HepG2 (cell line): Measurements from ENCODE around the gene HDAC5. TPM values are rescaled to one million over a fixed set of nuclear protein-coding genes. Genes with fewer than 3 reads are reported as not detected.

Experiments used
- ATAC-seq: fragments of 200-7000 bp; cut with Tn5 transposase; 3 replicates; pipeline ENCODE4 v1.9.1; 2020; ENCODE audit warnings: mild to moderate bottlenecking, moderate library complexity
- BruUV-seq: library from RNA; stranded (reverse); fragments of 400-500 nt; replicated peaks from 2 replicates; lab custom pipeline; 2021; lab: Mats Ljungman, UMichigan
- CTCF ChIA-PET: fragments of 300-600 bp; formaldehyde crosslinking; extraction: SDS; loops from one replicate; lab custom pipeline; 2021; ENCODE audit warnings: low total read pairs, inconsistent platforms, low intra/inter-chr PET ratio; lab: Yijun Ruan, JAX
- POLR2A ChIA-PET: fragments of 350-600 bp; sonication (Branson Sonifier 250); formaldehyde crosslinking; loops from one replicate; lab custom pipeline; 2020; ENCODE audit warnings: antibody characterized with exemption, inconsistent platforms; lab: Yijun Ruan, JAX
- DNase-seq: peaks from one replicate; pipeline ENCODE4 v3.0.0-alpha.2; 2015; ENCODE audit warnings: low spot score
- FAIRE-seq: peaks from 3 replicates; lab custom pipeline; 2011; peaks lifted over from hg19 to GRCh38; lab: Jason Lieb, UNC
- H2AFZ ChIP-seq: one replicate; pipeline ENCODE4 v1.6.1; 2011; ENCODE audit warnings: low read length, inconsistent platforms
- H3K27ac ChIP-seq: fragments of 300-600 bp; 3 replicates; pipeline ENCODE4 v1.8.0; 2011; ENCODE audit warnings: mixed run types, mild to moderate bottlenecking, mixed read lengths, low read length, inconsistent platforms; ENCODE audit not compliant: insufficient read depth; ENCODE audit errors: extremely low read length
- H3K27me3 ChIP-seq, 2 experiments: fragments of 200-600 bp in 1 of 2; 2 replicates in 1 of 2; 3 replicates in 1 of 2; pipeline versions ENCODE4 v1.6.0 to v1.8.0; 2011; ENCODE audit warnings: low read length in 2 of 2, mild to moderate bottlenecking in 2 of 2, moderate library complexity in 2 of 2, inconsistent platforms in 1 of 2; ENCODE audit not compliant: insufficient read depth in 2 of 2, control insufficient read depth in 1 of 2
- H3K36me3 ChIP-seq, 2 experiments: fragments of 200-600 bp in 1 of 2; replicated peaks in 1 of 2; 2 replicates in 1 of 2; 3 replicates in 1 of 2; pipeline versions ENCODE4 v1.5.1 to v1.8.0; 2011; ENCODE audit warnings: low read length in 2 of 2, inconsistent platforms in 1 of 2; ENCODE audit not compliant: insufficient read depth in 2 of 2, control insufficient read depth in 1 of 2
- H3K4me1 ChIP-seq: 2 replicates; pipeline ENCODE4 v1.5.1; 2012; ENCODE audit warnings: low read length, inconsistent platforms; ENCODE audit not compliant: insufficient read depth
- H3K4me2 ChIP-seq: 2 replicates; pipeline ENCODE4 v1.6.0; 2011; ENCODE audit warnings: low read depth, low read length, inconsistent platforms
- H3K4me3 ChIP-seq, 3 experiments: fragments of 200-600 bp in 1 of 3; sonication (generic), shearing (Covaris generic) in 1 of 3; replicated peaks in 1 of 3; 2 replicates each; pipeline ENCODE4 v1.5.1; 2011 to 2016; ENCODE audit warnings: low read length in 3 of 3, inconsistent platforms in 2 of 3, low read depth in 2 of 3, mild to moderate bottlenecking in 2 of 3, control low read depth in 1 of 3, mixed read lengths in 1 of 3; ENCODE audit not compliant: insufficient read depth in 1 of 3
- H3K79me2 ChIP-seq: one replicate; pipeline ENCODE4 v1.6.1; 2011; ENCODE audit warnings: low read length, inconsistent platforms; ENCODE audit not compliant: insufficient read depth
- H3K9ac ChIP-seq: 2 replicates; pipeline ENCODE4 v1.6.0; 2011; ENCODE audit warnings: mild to moderate bottlenecking, low read depth, low read length, inconsistent platforms; ENCODE audit not compliant: insufficient read depth
- H3K9me3 ChIP-seq: 2 replicates; pipeline ENCODE4 v1.5.1; 2012; ENCODE audit warnings: mild to moderate bottlenecking, low read length
- H4K20me1 ChIP-seq: 2 replicates; pipeline ENCODE4 v1.6.0; 2011; ENCODE audit warnings: inconsistent platforms, mild to moderate bottlenecking, low read length, moderate library complexity; ENCODE audit not compliant: insufficient read depth
- EZH2 ChIP-seq: conservative IDR thresholded peaks from 2 replicates; pipeline ENCODE4 v1.6.1; 2012; ENCODE audit warnings: mild to moderate bottlenecking, low read depth, low read length, moderate library complexity
- HNRNPLL ChIP-seq: fragments of 200-400 bp; formaldehyde crosslinking; IDR thresholded peaks from 2 replicates; pipeline ENCODE4 v1.6.1; 2017; ENCODE audit warnings: mild to moderate bottlenecking, low read depth, low read length; ENCODE audit not compliant: poor library complexity, severe bottlenecking
- NCOR1 ChIP-seq: fragments of 200-600 bp; sonication (generic); IDR thresholded peaks from 2 replicates; pipeline ENCODE4 v1.7.0; 2017; ENCODE audit warnings: antibody characterized with exemption, low read length, borderline replicate concordance
- NFKB2 ChIP-seq: sonication (generic); formaldehyde crosslinking; IDR thresholded peaks from 2 replicates; pipeline ENCODE4 v1.4.0; 2020; ENCODE audit warnings: missing genetic modification reagents, borderline replicate concordance
- SP140L ChIP-seq: sonication (generic); formaldehyde crosslinking; IDR thresholded peaks from 2 replicates; pipeline ENCODE4 v1.4.0; 2020; ENCODE audit warnings: missing genetic modification reagents, borderline replicate concordance
- U2AF2 ChIP-seq: fragments of 200-400 bp; formaldehyde crosslinking; IDR thresholded peaks from 2 replicates; pipeline ENCODE4 v1.6.1; 2017; ENCODE audit warnings: low read depth, mild to moderate bottlenecking, low read length
- ZNF317 ChIP-seq: sonication (generic); formaldehyde crosslinking; IDR thresholded peaks from 2 replicates; pipeline ENCODE4 v1.5.0; 2020; ENCODE audit warnings: mild to moderate bottlenecking, missing genetic modification reagents
- ZNF782 ChIP-seq: sonication (generic); formaldehyde crosslinking; IDR thresholded peaks from 2 replicates; pipeline ENCODE4 v1.4.0; 2020; ENCODE audit warnings: missing genetic modification reagents, mild to moderate bottlenecking, borderline replicate concordance
- WGBS: methylation state at CpG from one replicate; pipeline ENCODE4 v1.1.6; 2017; ENCODE audit warnings: low lambda C conversion rate; 5-methylcytosine and 5-hydroxymethylcytosine counted together
- in situ Hi-C: cut with HindIII; loops from 2 replicates; pipeline ENCODE4 v1.10.0; 2017; ENCODE audit warnings: low pct_unique_long_range_greater_than_20kb; ENCODE audit not compliant: extremely low pct_ligation_motif_present
- intact Hi-C: fragments of 100-400 bp; cut with micrococcal nuclease; formaldehyde crosslinking; loops from one replicate; pipeline ENCODE4 v1.10.0; 2022; ENCODE audit not compliant: unreplicated experiment
- polyA plus RNA-seq, 8 experiments: library from polyadenylated mRNA; depleted of rRNA in 3 of 8; stranded (reverse) in 7 of 8; unstranded in 1 of 8; fragments of >200 nt; fragmentation: Illumina TruSeq in 4 of 8; extraction: Trizol in 4 of 8; gene quantifications; 2 replicates each; pipeline versions ENCODE4 v1.2.1 to v1.2.3, GENCODE V29; 2011 to 2016; ENCODE audit warnings: low read depth in 4 of 8, missing spikeins in 1 of 8, mixed read lengths in 1 of 8; ENCODE audit not compliant: insufficient read depth in 1 of 8
- total RNA-seq, 5 experiments: library from RNA; depleted of rRNA; stranded (reverse); fragments of >200 nt; fragmentation: Illumina TruSeq; extraction: Trizol; gene quantifications; 2 replicates each; pipeline ENCODE4 v1.2.3, GENCODE V29; 2016; ENCODE audit warnings: low read depth in 1 of 5
- TF ChIP-seq, protein P1 (sequence below): sonication (generic); formaldehyde crosslinking; IDR thresholded peaks from 2 replicates; pipeline ENCODE4 v1.5.1; 2020; ENCODE audit warnings: mild to moderate bottlenecking, missing genetic modification reagents, moderate library complexity
- TF ChIP-seq, protein P2 (sequence below): sonication (generic); formaldehyde crosslinking; IDR thresholded peaks from 2 replicates; pipeline ENCODE4 v1.4.0; 2020; ENCODE audit warnings: missing genetic modification reagents

The HDAC5 gene
- total and polyA plus RNA-seq, 2 of the 13 experiments (the other 11 are each of a cell fraction or from before 2014, with no cell fraction given): 46.4 to 85.4 TPM

DNA sequence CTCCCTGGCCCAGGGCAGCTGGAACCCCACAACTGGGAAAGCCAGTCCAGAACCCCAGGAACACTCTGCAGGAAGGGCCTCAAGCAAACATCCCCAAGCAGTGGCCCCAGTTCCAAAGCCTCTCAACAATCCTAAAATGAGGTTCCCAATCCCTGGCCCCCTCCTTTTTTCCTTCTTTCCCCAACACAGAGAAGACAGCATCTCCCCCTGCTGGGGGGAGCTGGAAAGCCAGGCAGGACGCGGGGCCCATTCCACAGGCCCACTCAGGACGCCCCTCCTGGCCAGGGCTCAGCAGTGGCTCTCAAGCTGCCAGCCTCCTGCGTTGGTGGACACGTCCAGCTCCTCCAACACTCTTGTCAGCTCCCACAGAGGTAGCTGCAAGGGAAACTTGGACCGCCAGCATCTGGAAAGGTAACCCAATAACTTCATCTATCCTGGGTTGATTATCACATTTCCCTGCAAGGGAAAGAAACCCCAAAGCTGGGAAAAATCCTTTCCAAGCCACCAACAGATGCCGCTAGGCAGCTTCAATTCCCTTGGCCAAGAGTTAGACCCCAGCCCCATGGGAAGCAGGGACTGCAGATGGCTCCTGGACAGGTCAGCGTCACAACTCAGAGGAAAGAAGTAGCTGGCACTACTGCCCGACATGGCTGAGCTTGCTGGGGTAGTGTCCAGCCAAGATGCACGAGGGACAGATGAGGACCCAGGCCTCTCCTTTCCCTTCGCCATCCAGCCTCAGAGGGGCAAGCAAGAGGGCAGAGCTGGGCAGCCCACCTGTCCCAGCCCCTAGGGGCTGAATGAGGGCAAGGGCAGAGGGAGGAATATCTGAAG lies 7.6 kb downstream of the HDAC5 start (continued):
- TF ChIP-seq ZNF782 (CRISPR knock-in tag) (no peak), U2AF2 (0 out of 2 replicates have a peak, but pooled peaks have one; percentile 46), ZNF317 (CRISPR knock-in tag) (no peak), HNRNPLL (peak; percentile 23), SP140L (no peak), EZH2 (no peak), NCOR1 (no peak)

DNA sequence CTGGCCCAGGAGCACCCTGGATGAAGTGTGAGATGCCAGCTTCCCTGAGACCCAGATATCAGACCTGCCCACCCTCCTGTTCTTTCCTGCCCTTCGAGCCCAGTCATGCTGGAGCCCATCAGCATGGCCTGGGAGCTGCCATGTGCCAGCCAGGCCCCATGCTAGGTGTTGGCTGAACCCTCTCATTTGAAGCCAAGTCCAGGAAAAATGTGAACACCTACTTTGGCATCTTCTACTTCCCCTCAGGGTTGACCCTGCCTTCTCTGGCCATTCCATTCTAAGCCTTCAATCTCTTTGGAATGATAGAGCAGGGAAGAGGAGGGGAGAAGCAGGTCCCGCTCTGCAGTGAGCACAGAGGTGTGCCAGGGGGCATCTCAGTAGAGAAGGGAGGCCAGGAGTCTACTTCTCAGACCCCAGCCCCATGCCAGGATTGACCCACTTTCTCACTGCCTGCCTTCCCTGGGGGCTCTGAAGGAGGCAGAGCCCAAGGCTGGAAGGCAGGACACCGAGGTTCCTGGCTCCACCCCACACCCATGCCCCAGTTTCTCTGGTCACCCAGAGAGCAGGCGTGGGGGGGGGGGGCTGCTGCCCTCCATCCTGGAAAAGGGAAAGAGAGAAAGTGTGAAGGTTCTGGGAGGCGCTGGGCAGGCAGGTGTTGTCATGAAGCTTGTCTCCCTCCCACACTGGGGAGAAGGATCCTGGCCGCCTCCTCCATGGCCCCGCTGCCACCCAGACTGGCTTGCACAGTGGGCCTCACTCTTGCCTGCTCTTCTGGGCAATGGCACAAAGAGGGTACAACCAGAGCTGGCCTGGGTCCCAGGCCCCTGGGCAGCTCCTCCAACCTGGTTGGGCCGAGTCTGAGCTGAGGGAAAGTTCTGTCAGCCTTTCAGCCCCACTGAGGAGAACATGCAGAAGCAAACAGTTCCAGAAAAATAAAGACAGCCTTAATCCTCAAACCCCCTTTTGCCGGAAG lies 9.3 kb downstream of the HDAC5 start:
- FAIRE-seq: no peak
- peaks cover 0 to 1% of the 10 kb centered on the region in 2 experiments; a peak in 2 of 5 replicates for H3K36me3 ChIP-seq
- peaks cover 17% of the 10 kb centered on the region for H3K79me2 ChIP-seq
- H3K4me1 ChIP-seq: peaks cover 68% of the 10 kb centered on the region
- no peak overlapping the region for H3K27ac ChIP-seq
- peaks cover 0 to 1% of the 10 kb centered on the region in 2 experiments; a peak in 1 of 5 replicates for H3K27me3 ChIP-seq
- intact Hi-C loops (no loop called here), in situ Hi-C loops (no loop called here)
- BruUV-seq: no TSS peak
- no peak overlapping the region for H3K9ac ChIP-seq
- 90% methylated on average over 8 of the region's 9 CpGs for WGBS
- no peak overlapping the region for H3K4me2 ChIP-seq
- no peak overlapping the region for H2AFZ ChIP-seq
- ATAC-seq: no peak
- CTCF ChIA-PET: interaction anchor here (1.8 to 3.4 kb wide), 4 partner anchors 10 to 30 kb away, joined by 4 to 80 read pairs (median 12); partner anchors contain the start of gene HDAC5
- no peak overlapping the region for H3K4me3 ChIP-seq
- peaks cover 16% of the 10 kb centered on the region; the same call in 1 of the 2 replicates for H4K20me1 ChIP-seq
- POLR2A ChIA-PET: interaction anchor here (1.6 kb wide), 1 partner anchor 13 kb away, joined by 6 read pairs; no protein-coding TSS in a partner anchor
- no peaks in the 10 kb centered on the region for H3K9me3 ChIP-seq
- no peak for DNase-seq
- TF ChIP-seq, protein P1, sequence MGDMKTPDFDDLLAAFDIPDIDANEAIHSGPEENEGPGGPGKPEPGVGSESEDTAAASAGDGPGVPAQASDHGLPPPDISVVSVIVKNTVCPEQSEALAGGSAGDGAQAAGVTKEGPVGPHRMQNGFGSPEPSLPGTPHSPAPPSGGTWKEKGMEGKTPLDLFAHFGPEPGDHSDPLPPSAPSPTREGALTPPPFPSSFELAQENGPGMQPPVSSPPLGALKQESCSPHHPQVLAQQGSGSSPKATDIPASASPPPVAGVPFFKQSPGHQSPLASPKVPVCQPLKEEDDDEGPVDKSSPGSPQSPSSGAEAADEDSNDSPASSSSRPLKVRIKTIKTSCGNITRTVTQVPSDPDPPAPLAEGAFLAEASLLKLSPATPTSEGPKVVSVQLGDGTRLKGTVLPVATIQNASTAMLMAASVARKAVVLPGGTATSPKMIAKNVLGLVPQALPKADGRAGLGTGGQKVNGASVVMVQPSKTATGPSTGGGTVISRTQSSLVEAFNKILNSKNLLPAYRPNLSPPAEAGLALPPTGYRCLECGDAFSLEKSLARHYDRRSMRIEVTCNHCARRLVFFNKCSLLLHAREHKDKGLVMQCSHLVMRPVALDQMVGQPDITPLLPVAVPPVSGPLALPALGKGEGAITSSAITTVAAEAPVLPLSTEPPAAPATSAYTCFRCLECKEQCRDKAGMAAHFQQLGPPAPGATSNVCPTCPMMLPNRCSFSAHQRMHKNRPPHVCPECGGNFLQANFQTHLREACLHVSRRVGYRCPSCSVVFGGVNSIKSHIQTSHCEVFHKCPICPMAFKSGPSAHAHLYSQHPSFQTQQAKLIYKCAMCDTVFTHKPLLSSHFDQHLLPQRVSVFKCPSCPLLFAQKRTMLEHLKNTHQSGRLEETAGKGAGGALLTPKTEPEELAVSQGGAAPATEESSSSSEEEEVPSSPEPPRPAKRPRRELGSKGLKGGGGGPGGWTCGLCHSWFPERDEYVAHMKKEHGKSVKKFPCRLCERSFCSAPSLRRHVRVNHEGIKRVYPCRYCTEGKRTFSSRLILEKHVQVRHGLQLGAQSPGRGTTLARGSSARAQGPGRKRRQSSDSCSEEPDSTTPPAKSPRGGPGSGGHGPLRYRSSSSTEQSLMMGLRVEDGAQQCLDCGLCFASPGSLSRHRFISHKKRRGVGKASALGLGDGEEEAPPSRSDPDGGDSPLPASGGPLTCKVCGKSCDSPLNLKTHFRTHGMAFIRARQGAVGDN: peak; percentile 70
- TF ChIP-seq, protein P2, sequence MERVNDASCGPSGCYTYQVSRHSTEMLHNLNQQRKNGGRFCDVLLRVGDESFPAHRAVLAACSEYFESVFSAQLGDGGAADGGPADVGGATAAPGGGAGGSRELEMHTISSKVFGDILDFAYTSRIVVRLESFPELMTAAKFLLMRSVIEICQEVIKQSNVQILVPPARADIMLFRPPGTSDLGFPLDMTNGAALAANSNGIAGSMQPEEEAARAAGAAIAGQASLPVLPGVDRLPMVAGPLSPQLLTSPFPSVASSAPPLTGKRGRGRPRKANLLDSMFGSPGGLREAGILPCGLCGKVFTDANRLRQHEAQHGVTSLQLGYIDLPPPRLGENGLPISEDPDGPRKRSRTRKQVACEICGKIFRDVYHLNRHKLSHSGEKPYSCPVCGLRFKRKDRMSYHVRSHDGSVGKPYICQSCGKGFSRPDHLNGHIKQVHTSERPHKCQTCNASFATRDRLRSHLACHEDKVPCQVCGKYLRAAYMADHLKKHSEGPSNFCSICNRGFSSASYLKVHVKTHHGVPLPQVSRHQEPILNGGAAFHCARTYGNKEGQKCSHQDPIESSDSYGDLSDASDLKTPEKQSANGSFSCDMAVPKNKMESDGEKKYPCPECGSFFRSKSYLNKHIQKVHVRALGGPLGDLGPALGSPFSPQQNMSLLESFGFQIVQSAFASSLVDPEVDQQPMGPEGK (CRISPR knock-in tag): 0 out of 2 replicates have a peak, but pooled peaks have one; percentile 11
- TF ChIP-seq NFKB2 (CRISPR knock-in tag): 0 out of 2 replicates have a peak, but pooled peaks have one; percentile 42
